Measurements from ENCODE around the gene IFNW1.
A peak's percentile ranks its signal among the peaks of the same experiment; 100 is the strongest.

Gene IFNW1

DNA sequence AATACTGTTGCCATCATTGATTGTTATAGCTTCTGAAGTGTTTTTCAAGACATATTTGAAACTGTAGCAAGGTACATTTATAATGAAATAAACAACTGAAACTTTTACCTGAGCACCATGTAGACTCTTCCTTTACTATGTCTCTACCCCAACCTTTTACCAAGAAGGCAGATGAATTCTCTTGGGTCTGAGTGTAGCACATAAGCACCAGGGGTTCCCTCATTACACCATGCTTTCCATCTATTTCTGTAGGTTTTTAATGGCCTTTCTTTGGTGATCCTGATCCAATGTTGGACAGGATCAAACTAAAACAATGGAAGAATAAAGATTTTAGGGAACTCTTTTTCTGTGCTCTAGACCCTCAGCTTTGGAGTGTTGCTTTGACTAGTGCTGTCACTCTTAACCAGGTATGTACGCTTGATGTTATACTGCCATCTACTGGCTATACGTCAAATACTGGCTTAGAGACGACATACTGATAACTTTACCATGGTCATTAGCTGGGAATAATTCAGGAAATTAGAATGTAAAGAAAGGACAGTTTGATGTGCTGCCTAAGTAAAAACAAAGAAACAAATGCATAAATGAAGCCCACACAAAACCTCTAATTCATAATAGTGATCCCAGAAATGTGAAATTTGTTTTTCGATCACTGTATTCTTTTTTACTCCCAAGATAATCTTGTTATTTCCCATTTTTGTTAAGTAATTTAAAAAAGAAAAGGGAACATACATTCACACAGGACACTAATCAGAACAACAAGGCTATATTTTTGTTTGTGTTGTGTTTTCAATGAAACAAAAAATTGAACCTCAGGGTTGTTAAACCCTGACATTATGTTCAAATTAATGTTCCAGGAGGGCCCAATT lies 30.7 kb downstream of the IFNW1 start:
- peak in 1 of 2 donors; percentile 18 for DNase-seq (ENCODE audit: low read depth in 2 of 2)

- no peak for DNase-seq (ENCODE audit: low read depth in 2 of 2)
Measured at GRCh38 chr9:21104787-21105186, 36.8 kb downstream of the IFNW1 start.

GRCh38 chr9:21102305-21102704 lies 39.3 kb downstream of the IFNW1 start:
- DNase-seq (ENCODE audit: low read depth in 2 of 2): no peak

- no peak for DNase-seq (ENCODE audit: low read depth in 2 of 2)
Measured at GRCh38 chr9:21097817-21098216, 43.8 kb downstream of the IFNW1 start.

DNA sequence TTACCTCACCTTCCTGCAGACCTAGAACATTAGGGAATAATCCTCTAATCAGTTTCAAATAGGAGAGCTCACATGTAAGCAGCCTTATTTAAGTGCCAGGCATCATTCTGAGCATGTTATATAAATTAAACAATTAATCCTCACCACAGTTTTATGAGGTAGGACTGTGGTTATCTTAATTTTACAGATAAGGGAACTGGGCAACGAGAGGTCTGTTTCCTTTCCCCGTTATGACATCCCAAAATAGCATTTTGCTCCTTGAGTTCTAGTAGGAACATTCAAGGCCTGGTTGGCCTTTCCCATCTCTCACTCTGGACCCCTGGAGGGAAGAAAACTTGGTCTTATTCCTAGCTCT lies 44.8 kb downstream of the IFNW1 start:
- DNase-seq (ENCODE audit: low read depth in 2 of 2): no peak

GRCh38 chr9:21096172-21096900 lies 45.3 kb downstream of the IFNW1 start:
- DNase-seq (ENCODE audit: low read depth in 2 of 2): peak in 1 of 2 donors; percentile 16

- DNase-seq (ENCODE audit: low read depth in 2 of 2): no peak
Measured at GRCh38 chr9:21095561-21095960, 46.1 kb downstream of the IFNW1 start.
